GM23338 (cell line): Measurements from ENCODE around the gene KCNT1. TPM values are rescaled to one million over a fixed set of nuclear protein-coding genes. Genes with fewer than 3 reads are reported as not detected.

ENCODE experiments used
- ATAC-seq: fragments of 200-7000 bp; cut with Tn5 transposase; 3 replicates; pipeline ENCODE4 v1.9.1; 2020
- DNase-seq: peaks from one replicate; pipeline ENCODE4 v3.0.0-alpha.2; 2015; ENCODE audit warnings: low spot score
- H2AFZ ChIP-seq: fragments of 200-600 bp; sonication (generic); 2 replicates; pipeline ENCODE4 v1.8.0; 2016; ENCODE audit warnings: antibody characterized with exemption, mild to moderate bottlenecking, moderate library complexity
- H3F3A ChIP-seq: fragments of 200-600 bp; sonication (generic); replicated peaks from 2 replicates; pipeline ENCODE4 v1.8.0; 2017; ENCODE audit warnings: antibody characterized with exemption, mixed run types, low read depth
- H3K27ac ChIP-seq: fragments of 200-600 bp; sonication (generic); 2 replicates; pipeline ENCODE4 v1.6.1; 2016; ENCODE audit warnings: low read depth
- H3K27me3 ChIP-seq: fragments of 200-600 bp; sonication (generic); 2 replicates; pipeline ENCODE4 v1.8.0; 2016; ENCODE audit warnings: mild to moderate bottlenecking, mixed run types, moderate library complexity; ENCODE audit not compliant: insufficient read depth
- H3K36me3 ChIP-seq: fragments of 200-600 bp; sonication (generic); 2 replicates; pipeline ENCODE4 v1.8.0; 2016; ENCODE audit warnings: mild to moderate bottlenecking; ENCODE audit not compliant: insufficient read depth
- H3K4me1 ChIP-seq: fragments of 200-600 bp; sonication (generic); 2 replicates; pipeline ENCODE4 v1.8.0; 2016; ENCODE audit warnings: mild to moderate bottlenecking, moderate library complexity; ENCODE audit not compliant: insufficient read depth
- H3K4me2 ChIP-seq: fragments of 200-600 bp; sonication (generic); 2 replicates; pipeline ENCODE4 v1.7.1; 2017; ENCODE audit warnings: mixed run types
- H3K4me3 ChIP-seq: fragments of 200-600 bp; sonication (generic); 2 replicates; pipeline ENCODE4 v1.6.1; 2016; ENCODE audit warnings: mixed run types
- H3K79me2 ChIP-seq: fragments of 200-600 bp; sonication (generic); replicated peaks from 2 replicates; pipeline ENCODE4 v1.8.0; 2017; ENCODE audit warnings: mild to moderate bottlenecking; ENCODE audit not compliant: insufficient read depth
- H3K9me2 ChIP-seq: fragments of 200-600 bp; sonication (generic); 2 replicates; pipeline ENCODE4 v1.8.0; 2017; ENCODE audit not compliant: insufficient read depth
- H4K20me1 ChIP-seq: fragments of 200-600 bp; sonication (generic); replicated peaks from 2 replicates; pipeline ENCODE4 v1.8.0; 2017; ENCODE audit warnings: mild to moderate bottlenecking; ENCODE audit not compliant: insufficient read depth
- H3K27ac Mint-ChIP-seq: 2 replicates; pipeline ENCODE4 v1.8.0; 2020; ENCODE audit warnings: inconsistent platforms, mild to moderate bottlenecking, moderate library complexity, mixed read lengths
- H3K27me3 Mint-ChIP-seq: 3 replicates; pipeline ENCODE4 v1.8.0; 2022; ENCODE audit warnings: low read depth, mild to moderate bottlenecking, moderate library complexity, mixed read lengths, inconsistent platforms; ENCODE audit not compliant: insufficient read depth, poor library complexity
- H3K36me3 Mint-ChIP-seq: 3 replicates; pipeline ENCODE4 v1.8.0; 2021; ENCODE audit warnings: low read depth, mild to moderate bottlenecking, inconsistent platforms, moderate library complexity, mixed read lengths
- H3K4me1 Mint-ChIP-seq: 3 replicates; pipeline ENCODE4 v1.8.0; 2020; ENCODE audit warnings: mild to moderate bottlenecking, inconsistent platforms, mixed read lengths
- H3K4me3 Mint-ChIP-seq: 3 replicates; pipeline ENCODE4 v1.8.0; 2021; ENCODE audit warnings: moderate library complexity, mild to moderate bottlenecking, inconsistent platforms, mixed read lengths
- H3K9me3 Mint-ChIP-seq: 3 replicates; pipeline ENCODE4 v1.8.0; 2020; ENCODE audit warnings: moderate library complexity, mild to moderate bottlenecking, inconsistent platforms, mixed read lengths
- CREB1 ChIP-seq: fragments of 250-450 bp; sonication (Bioruptor Pico); IDR thresholded peaks from 2 replicates; pipeline ENCODE4 v1.5.0; 2020; ENCODE audit warnings: low read depth, mild to moderate bottlenecking, moderate library complexity
- JUNB ChIP-seq: IDR thresholded peaks from one replicate; pipeline ENCODE4 v1.6.1; 2016; ENCODE audit warnings: antibody characterized with exemption; ENCODE audit not compliant: unreplicated experiment
- NANOG ChIP-seq: IDR thresholded peaks from 2 replicates; pipeline ENCODE4 v1.6.1; 2016; ENCODE audit warnings: antibody characterized with exemption, borderline replicate concordance
- POLR2AphosphoS5 ChIP-seq: IDR thresholded peaks from 2 replicates; pipeline ENCODE4 v1.6.1; 2016; ENCODE audit warnings: antibody characterized with exemption, low read depth
- STAT1 ChIP-seq: IDR thresholded peaks from one replicate; pipeline ENCODE4 v1.6.1; 2016; ENCODE audit warnings: antibody characterized with exemption; ENCODE audit not compliant: unreplicated experiment
- ZNF114 ChIP-seq: fragments of 250-450 bp; sonication (Bioruptor Pico); IDR thresholded peaks from 2 replicates; pipeline ENCODE4 v1.5.0; 2020; ENCODE audit warnings: mild to moderate bottlenecking, moderate library complexity
- ZNF331 ChIP-seq: fragments of 250-450 bp; sonication (Bioruptor Pico); IDR thresholded peaks from 2 replicates; pipeline ENCODE4 v1.5.0; 2020; ENCODE audit warnings: low read depth, mild to moderate bottlenecking, moderate library complexity
- polyA plus RNA-seq: library from polyadenylated mRNA; unstranded; fragments of >200 nt; fragmentation: Nextera tagmentation; extraction: Ambion mirVana; gene quantifications from 2 replicates; pipeline ENCODE4 v1.2.1, GENCODE V29; 2016
- total RNA-seq: library from RNA; depleted of rRNA; stranded (reverse); fragments of >200 nt; shearing (Covaris generic); gene quantifications from 2 replicates; pipeline ENCODE4 v1.2.3, GENCODE V29; 2014
- TF ChIP-seq, protein P1 (sequence below), 2 experiments: fragments of 200-600 bp in 1 of 2; sonication (generic) in 1 of 2; conservative IDR thresholded peaks; 2 replicates each; pipeline versions ENCODE4 v1.5.1 to v1.6.1; 2016 to 2017; ENCODE audit warnings: antibody characterized with exemption in 2 of 2, low read depth in 2 of 2, mild to moderate bottlenecking in 2 of 2, moderate library complexity in 1 of 2
- TF ChIP-seq, protein P2 (sequence below): fragments of 250-450 bp; sonication (Bioruptor Pico); IDR thresholded peaks from 2 replicates; pipeline ENCODE4 v1.5.0; 2020; ENCODE audit warnings: mild to moderate bottlenecking, moderate library complexity
- TF ChIP-seq, protein P3 (sequence below): IDR thresholded peaks from 2 replicates; pipeline ENCODE4 v1.6.1; 2016; ENCODE audit warnings: antibody characterized with exemption

The KCNT1 gene
- total and polyA plus RNA-seq, 2 experiments from 2014 or later = 0.05 to 0.28 TPM

DNA sequence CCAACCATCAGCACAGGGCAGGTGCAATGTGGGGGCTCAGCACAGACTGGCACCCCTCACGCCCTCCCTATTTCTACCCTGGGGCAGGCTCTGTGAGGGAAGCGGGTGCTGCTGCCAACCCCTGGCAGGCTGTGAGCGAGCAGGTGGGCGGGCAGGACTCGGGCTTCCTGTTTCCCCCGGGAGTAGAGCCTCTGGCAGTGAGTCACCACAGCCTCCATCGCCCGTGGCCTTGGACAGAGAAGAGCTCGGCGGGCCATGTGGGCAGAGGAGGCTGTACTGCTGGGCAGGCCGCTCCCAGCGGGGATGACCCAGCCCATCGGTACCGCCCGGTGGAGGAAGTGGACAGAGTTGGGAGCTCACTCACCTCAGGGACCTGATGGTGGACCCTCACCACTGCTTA lies 16.6 kb downstream of the KCNT1 start:
- no peaks in the 10 kb centered on the region for H4K20me1 ChIP-seq
- Mint-ChIP-seq H3K36me3 (no peaks in the 10 kb centered on the region), H3K4me3 (no peak overlapping the region), H3K27me3 (peaks cover 25% of the 10 kb centered on the region), H3K27ac (no peak overlapping the region), H3K4me1 (no peaks in the 10 kb centered on the region; the same call in 2 of the 3 replicates), H3K9me3 (no peaks in the 10 kb centered on the region)
- ATAC-seq (no peak), DNase-seq (no peak)
- H3K4me1 ChIP-seq = no peaks in the 10 kb centered on the region
- H3F3A ChIP-seq = 0 out of 2 replicates have a peak, but pooled peaks cover 8% of the 10 kb centered on the region
- no peaks in the 10 kb centered on the region for H3K9me2 ChIP-seq
- H3K27ac ChIP-seq = no peak overlapping the region
- no peak overlapping the region for H2AFZ ChIP-seq
- TF ChIP-seq ZNF331 (CRISPR knock-in tag) (no peak), ZNF114 (no peak), CREB1 (CRISPR knock-in tag) (no peak), POLR2AphosphoS5 (no peak), NANOG (no peak), STAT1 (no peak), JUNB (no peak)
- TF ChIP-seq, protein P1, sequence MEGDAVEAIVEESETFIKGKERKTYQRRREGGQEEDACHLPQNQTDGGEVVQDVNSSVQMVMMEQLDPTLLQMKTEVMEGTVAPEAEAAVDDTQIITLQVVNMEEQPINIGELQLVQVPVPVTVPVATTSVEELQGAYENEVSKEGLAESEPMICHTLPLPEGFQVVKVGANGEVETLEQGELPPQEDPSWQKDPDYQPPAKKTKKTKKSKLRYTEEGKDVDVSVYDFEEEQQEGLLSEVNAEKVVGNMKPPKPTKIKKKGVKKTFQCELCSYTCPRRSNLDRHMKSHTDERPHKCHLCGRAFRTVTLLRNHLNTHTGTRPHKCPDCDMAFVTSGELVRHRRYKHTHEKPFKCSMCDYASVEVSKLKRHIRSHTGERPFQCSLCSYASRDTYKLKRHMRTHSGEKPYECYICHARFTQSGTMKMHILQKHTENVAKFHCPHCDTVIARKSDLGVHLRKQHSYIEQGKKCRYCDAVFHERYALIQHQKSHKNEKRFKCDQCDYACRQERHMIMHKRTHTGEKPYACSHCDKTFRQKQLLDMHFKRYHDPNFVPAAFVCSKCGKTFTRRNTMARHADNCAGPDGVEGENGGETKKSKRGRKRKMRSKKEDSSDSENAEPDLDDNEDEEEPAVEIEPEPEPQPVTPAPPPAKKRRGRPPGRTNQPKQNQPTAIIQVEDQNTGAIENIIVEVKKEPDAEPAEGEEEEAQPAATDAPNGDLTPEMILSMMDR (conservative IDR thresholded peaks at IDR 0.05; ENCODE audit: low read depth in 2 of 2) = no peak
- TF ChIP-seq, protein P2, sequence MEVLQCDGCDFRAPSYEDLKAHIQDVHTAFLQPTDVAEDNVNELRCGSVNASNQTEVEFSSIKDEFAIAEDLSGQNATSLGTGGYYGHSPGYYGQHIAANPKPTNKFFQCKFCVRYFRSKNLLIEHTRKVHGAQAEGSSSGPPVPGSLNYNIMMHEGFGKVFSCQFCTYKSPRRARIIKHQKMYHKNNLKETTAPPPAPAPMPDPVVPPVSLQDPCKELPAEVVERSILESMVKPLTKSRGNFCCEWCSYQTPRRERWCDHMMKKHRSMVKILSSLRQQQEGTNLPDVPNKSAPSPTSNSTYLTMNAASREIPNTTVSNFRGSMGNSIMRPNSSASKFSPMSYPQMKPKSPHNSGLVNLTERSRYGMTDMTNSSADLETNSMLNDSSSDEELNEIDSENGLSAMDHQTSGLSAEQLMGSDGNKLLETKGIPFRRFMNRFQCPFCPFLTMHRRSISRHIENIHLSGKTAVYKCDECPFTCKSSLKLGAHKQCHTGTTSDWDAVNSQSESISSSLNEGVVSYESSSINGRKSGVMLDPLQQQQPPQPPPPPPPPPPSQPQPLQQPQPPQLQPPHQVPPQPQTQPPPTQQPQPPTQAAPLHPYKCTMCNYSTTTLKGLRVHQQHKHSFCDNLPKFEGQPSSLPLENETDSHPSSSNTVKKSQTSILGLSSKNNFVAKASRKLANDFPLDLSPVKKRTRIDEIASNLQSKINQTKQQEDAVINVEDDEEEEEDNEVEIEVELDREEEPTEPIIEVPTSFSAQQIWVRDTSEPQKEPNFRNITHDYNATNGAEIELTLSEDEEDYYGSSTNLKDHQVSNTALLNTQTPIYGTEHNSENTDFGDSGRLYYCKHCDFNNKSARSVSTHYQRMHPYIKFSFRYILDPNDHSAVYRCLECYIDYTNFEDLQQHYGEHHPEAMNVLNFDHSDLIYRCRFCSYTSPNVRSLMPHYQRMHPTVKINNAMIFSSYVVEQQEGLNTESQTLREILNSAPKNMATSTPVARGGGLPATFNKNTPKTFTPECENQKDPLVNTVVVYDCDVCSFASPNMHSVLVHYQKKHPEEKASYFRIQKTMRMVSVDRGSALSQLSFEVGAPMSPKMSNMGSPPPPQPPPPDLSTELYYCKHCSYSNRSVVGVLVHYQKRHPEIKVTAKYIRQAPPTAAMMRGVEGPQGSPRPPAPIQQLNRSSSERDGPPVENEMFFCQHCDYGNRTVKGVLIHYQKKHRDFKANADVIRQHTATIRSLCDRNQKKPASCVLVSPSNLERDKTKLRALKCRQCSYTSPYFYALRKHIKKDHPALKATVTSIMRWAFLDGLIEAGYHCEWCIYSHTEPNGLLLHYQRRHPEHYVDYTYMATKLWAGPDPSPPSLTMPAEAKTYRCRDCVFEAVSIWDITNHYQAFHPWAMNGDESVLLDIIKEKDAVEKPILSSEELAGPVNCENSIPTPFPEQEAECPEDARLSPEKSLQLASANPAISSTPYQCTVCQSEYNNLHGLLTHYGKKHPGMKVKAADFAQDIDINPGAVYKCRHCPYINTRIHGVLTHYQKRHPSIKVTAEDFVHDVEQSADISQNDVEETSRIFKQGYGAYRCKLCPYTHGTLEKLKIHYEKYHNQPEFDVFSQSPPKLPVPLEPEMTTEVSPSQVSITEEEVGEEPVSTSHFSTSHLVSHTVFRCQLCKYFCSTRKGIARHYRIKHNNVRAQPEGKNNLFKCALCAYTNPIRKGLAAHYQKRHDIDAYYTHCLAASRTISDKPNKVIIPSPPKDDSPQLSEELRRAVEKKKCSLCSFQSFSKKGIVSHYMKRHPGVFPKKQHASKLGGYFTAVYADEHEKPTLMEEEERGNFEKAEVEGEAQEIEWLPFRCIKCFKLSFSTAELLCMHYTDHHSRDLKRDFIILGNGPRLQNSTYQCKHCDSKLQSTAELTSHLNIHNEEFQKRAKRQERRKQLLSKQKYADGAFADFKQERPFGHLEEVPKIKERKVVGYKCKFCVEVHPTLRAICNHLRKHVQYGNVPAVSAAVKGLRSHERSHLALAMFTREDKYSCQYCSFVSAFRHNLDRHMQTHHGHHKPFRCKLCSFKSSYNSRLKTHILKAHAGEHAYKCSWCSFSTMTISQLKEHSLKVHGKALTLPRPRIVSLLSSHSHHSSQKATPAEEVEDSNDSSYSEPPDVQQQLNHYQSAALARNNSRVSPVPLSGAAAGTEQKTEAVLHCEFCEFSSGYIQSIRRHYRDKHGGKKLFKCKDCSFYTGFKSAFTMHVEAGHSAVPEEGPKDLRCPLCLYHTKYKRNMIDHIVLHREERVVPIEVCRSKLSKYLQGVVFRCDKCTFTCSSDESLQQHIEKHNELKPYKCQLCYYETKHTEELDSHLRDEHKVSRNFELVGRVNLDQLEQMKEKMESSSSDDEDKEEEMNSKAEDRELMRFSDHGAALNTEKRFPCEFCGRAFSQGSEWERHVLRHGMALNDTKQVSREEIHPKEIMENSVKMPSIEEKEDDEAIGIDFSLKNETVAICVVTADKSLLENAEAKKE = no peak
- TF ChIP-seq, protein P3, sequence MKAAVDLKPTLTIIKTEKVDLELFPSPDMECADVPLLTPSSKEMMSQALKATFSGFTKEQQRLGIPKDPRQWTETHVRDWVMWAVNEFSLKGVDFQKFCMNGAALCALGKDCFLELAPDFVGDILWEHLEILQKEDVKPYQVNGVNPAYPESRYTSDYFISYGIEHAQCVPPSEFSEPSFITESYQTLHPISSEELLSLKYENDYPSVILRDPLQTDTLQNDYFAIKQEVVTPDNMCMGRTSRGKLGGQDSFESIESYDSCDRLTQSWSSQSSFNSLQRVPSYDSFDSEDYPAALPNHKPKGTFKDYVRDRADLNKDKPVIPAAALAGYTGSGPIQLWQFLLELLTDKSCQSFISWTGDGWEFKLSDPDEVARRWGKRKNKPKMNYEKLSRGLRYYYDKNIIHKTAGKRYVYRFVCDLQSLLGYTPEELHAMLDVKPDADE = no peak
- no peak overlapping the region for H3K4me2 ChIP-seq
- no peaks in the 10 kb centered on the region for H3K79me2 ChIP-seq
- no peak overlapping the region for H3K4me3 ChIP-seq
- no peaks in the 10 kb centered on the region for H3K36me3 ChIP-seq
- H3K27me3 ChIP-seq = peaks cover 9% of the 10 kb centered on the region; the same call in 1 of the 2 replicates
